Liver (tissue), 9 donors: ENCODE measurements around the gene EDC4. TPM values are rescaled to one million over a fixed set of nuclear protein-coding genes. Genes with fewer than 3 reads are reported as not detected.

Source experiments
- DNase-seq: peaks from one replicate; pipeline ENCODE4 v3.0.0-alpha.2; 2017; ENCODE audit warnings: low spot score
- H3K27ac ChIP-seq, 2 donors: one replicate each; pipeline ENCODE4 v1.7.0; 2013; ENCODE audit warnings: inconsistent platforms in 2 of 2, low read length in 2 of 2, control low read depth in 1 of 2, low read depth in 1 of 2, mild to moderate bottlenecking in 1 of 2
- H3K27me3 ChIP-seq, 4 donors: one replicate each; pipeline versions ENCODE4 v1.6.1 to v1.7.0; 2013; ENCODE audit warnings: low read length in 3 of 4, inconsistent platforms in 1 of 4, mild to moderate bottlenecking in 1 of 4, moderate library complexity in 1 of 4; ENCODE audit not compliant: control insufficient read depth in 4 of 4, insufficient read depth in 4 of 4
- H3K36me3 ChIP-seq, 4 donors: one replicate each; pipeline versions ENCODE4 v1.6.1 to v1.7.0; 2013; ENCODE audit warnings: low read length in 3 of 4, mild to moderate bottlenecking in 3 of 4, low read depth in 1 of 4, moderate library complexity in 1 of 4; ENCODE audit not compliant: control insufficient read depth in 4 of 4, insufficient read depth in 3 of 4
- H3K4me1 ChIP-seq, 4 donors: one replicate each; pipeline versions ENCODE4 v1.6.1 to v1.7.0; 2013; ENCODE audit warnings: low read length in 3 of 4, mild to moderate bottlenecking in 3 of 4, moderate library complexity in 1 of 4; ENCODE audit not compliant: control insufficient read depth in 4 of 4, insufficient read depth in 4 of 4
- H3K4me3 ChIP-seq, 3 donors: one replicate each; pipeline versions ENCODE4 v1.6.1 to v1.7.0; 2013; ENCODE audit warnings: low read length in 3 of 3, control low read depth in 1 of 3, low read depth in 1 of 3, mild to moderate bottlenecking in 1 of 3
- H3K9ac ChIP-seq, 2 donors: one replicate each; pipeline ENCODE4 v1.7.0; 2013; ENCODE audit warnings: low read length in 2 of 2, mild to moderate bottlenecking in 2 of 2, moderate library complexity in 2 of 2, control low read depth in 1 of 2, low read depth in 1 of 2
- H3K9me3 ChIP-seq, 4 donors: one replicate each; pipeline versions ENCODE4 v1.6.1 to v1.7.0; 2013; ENCODE audit warnings: low read length in 3 of 4; ENCODE audit not compliant: control insufficient read depth in 4 of 4
- ATF3 ChIP-seq: IDR thresholded peaks from 2 replicates; pipeline ENCODE4 v1.6.1; 2016; ENCODE audit warnings: antibody characterized with exemption
- CTCF ChIP-seq: fragments of 150-350 bp; IDR thresholded peaks from 2 replicates; pipeline ENCODE4 v1.5.1; 2017; ENCODE audit warnings: improper control_type of control experiment, low read depth, low read length; ENCODE audit not compliant: missing input control
- FOXA2 ChIP-seq: IDR thresholded peaks from 2 replicates; pipeline ENCODE4 v1.6.1; 2016; ENCODE audit warnings: antibody characterized with exemption
- GABPA ChIP-seq, 2 donors: IDR thresholded peaks in 1 of 2; conservative IDR thresholded peaks in 1 of 2; 2 replicates each; pipeline ENCODE4 v1.6.1; 2016; ENCODE audit warnings: antibody characterized with exemption in 2 of 2, mild to moderate bottlenecking in 1 of 2, moderate library complexity in 1 of 2
- HNF4G ChIP-seq: IDR thresholded peaks from 2 replicates; pipeline ENCODE4 v1.6.1; 2016; ENCODE audit warnings: antibody characterized with exemption
- JUND ChIP-seq, 2 donors: IDR thresholded peaks; 2 replicates each; pipeline ENCODE4 v1.6.1; 2016; ENCODE audit warnings: antibody characterized with exemption in 2 of 2
- MAX ChIP-seq: IDR thresholded peaks from 2 replicates; pipeline ENCODE4 v1.6.1; 2016; ENCODE audit warnings: antibody characterized with exemption
- NR2F2 ChIP-seq: IDR thresholded peaks from 2 replicates; pipeline ENCODE4 v1.6.1; 2016; ENCODE audit warnings: antibody characterized with exemption
- REST ChIP-seq: IDR thresholded peaks from 2 replicates; pipeline ENCODE4 v1.6.1; 2016; ENCODE audit warnings: antibody characterized with exemption, mild to moderate bottlenecking
- RXRA ChIP-seq, 2 donors: IDR thresholded peaks; 2 replicates each; pipeline ENCODE4 v1.6.1; 2017 to 2018; ENCODE audit warnings: antibody characterized with exemption in 2 of 2, mild to moderate bottlenecking in 1 of 2
- SP1 ChIP-seq: IDR thresholded peaks from 2 replicates; pipeline ENCODE4 v1.6.1; 2018; ENCODE audit warnings: antibody characterized with exemption, mild to moderate bottlenecking
- TAF1 ChIP-seq: conservative IDR thresholded peaks from 2 replicates; pipeline ENCODE4 v1.6.1; 2016; ENCODE audit warnings: antibody characterized with exemption, mild to moderate bottlenecking
- ZBTB33 ChIP-seq: IDR thresholded peaks from 2 replicates; pipeline ENCODE4 v1.6.1; 2016; ENCODE audit warnings: antibody characterized with exemption
- WGBS: extraction: QIAGEN DNeasy Blood & Tissue Kit; methylation state at CpG from one replicate; pipeline ENCODE4 v1.1.7; 2013; 5-methylcytosine and 5-hydroxymethylcytosine counted together
- polyA plus RNA-seq, 2 donors: library from polyadenylated mRNA; stranded (reverse) in 1 of 2; unstranded in 1 of 2; fragments of 200-250 nt in 1 of 2; fragments of >200 nt in 1 of 2; fragmentation: Nextera tagmentation in 1 of 2; extraction: Ambion mirVana in 1 of 2; gene quantifications; one replicate each; pipeline versions ENCODE4 v1.2.1 to v1.2.3, GENCODE V29; 2013 to 2015
- total RNA-seq, 2 donors: library from RNA; depleted of rRNA; stranded (reverse); fragments of >200 nt; gene quantifications; one replicate each; pipeline ENCODE4 v1.2.3, GENCODE V29; 2014
- donor health status: healthy.
- donor health status: healthy.
- donor health status: healthy.
- donor health status: healthy.
- donor health status: healthy.

The EDC4 gene
- total and polyA plus RNA-seq, 4 donors: 17.7 to 26.8 (median 21.6) TPM

- 95% methylated on average over 10 of the region's 10 CpGs for WGBS
- Histone ChIP-seq H3K9me3 (no peaks in the 10 kb centered on the region), H3K9ac (no peak overlapping the region), H3K27me3 (no peaks in the 10 kb centered on the region), H3K4me3 (no peak overlapping the region), H3K4me1 (peaks cover 0 to 3% (median 0%) of the 10 kb centered on the region in 4 donors), H3K36me3 (peaks cover 3 to 27% (median 7%) of the 10 kb centered on the region in 4 donors), H3K27ac (no peak overlapping the region)
- no peak for DNase-seq
- no peak for TF ChIP-seq JUND (IDR thresholded peaks at IDR 0.05)
- no peak for TF ChIP-seq RXRA (IDR thresholded peaks at IDR 0.05)
Measured at GRCh38 chr16:67924140-67924906, 51.5 kb downstream of the EDC4 start.

- Histone ChIP-seq H3K9me3 (no peaks in the 10 kb centered on the region), H3K4me1 (peaks cover 0 to 3% (median 0%) of the 10 kb centered on the region in 4 donors), H3K27me3 (no peaks in the 10 kb centered on the region), H3K27ac (no peak overlapping the region), H3K36me3 (peaks cover 3 to 31% (median 7%) of the 10 kb centered on the region in 4 donors), H3K4me3 (no peak overlapping the region), H3K9ac (no peak overlapping the region)
- no peak for DNase-seq
- TF ChIP-seq ZBTB33 (no peak), RXRA (IDR thresholded peaks at IDR 0.05) (no peak), GABPA (IDR thresholded peaks at IDR 0.05 in 1 of 2, conservative IDR thresholded peaks at IDR 0.05 in 1 of 2) (no peak), SP1 (no peak), ATF3 (no peak), MAX (no peak), CTCF (no peak), HNF4G (no peak), TAF1 (no peak), FOXA2 (no peak), NR2F2 (no peak), REST (no peak), JUND (IDR thresholded peaks at IDR 0.05) (no peak)
- 66% methylated on average over 13 of the region's 13 CpGs for WGBS
Measured at GRCh38 chr16:67926181-67926750, 53.4 kb downstream of the EDC4 start.
